ENCODE measurements around the gene NELL1. TPM values are rescaled to one million over a fixed set of nuclear protein-coding genes. Genes with fewer than 3 reads are reported as not detected.

Gene NELL1
- total RNA-seq, 2 donors from 2014 or later = 0.19 TPM; not detected in 1

DNA sequence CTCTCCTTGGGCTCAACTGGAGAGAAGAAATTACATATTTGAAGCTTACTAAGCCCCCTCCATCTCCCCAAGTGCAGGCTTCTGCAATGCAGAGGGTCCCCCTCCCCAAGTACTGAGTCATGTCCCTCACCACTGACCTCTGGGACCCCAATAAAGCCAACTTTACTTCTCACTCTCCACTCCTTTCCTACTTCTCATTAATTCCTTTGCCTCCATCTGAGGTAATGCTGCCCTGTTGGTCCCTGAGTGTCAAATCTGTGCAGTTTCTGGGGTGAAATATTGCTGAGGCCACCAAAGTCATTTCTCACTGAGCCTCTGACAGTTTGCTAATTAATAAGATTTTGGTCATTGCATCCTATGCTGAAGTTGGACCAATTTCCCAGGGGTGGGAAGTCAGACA is 101.6 kb downstream of the NELL1 start:
- TF ChIP-seq, protein P1, sequence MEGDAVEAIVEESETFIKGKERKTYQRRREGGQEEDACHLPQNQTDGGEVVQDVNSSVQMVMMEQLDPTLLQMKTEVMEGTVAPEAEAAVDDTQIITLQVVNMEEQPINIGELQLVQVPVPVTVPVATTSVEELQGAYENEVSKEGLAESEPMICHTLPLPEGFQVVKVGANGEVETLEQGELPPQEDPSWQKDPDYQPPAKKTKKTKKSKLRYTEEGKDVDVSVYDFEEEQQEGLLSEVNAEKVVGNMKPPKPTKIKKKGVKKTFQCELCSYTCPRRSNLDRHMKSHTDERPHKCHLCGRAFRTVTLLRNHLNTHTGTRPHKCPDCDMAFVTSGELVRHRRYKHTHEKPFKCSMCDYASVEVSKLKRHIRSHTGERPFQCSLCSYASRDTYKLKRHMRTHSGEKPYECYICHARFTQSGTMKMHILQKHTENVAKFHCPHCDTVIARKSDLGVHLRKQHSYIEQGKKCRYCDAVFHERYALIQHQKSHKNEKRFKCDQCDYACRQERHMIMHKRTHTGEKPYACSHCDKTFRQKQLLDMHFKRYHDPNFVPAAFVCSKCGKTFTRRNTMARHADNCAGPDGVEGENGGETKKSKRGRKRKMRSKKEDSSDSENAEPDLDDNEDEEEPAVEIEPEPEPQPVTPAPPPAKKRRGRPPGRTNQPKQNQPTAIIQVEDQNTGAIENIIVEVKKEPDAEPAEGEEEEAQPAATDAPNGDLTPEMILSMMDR (IDR thresholded peaks at IDR 0.05) = no peak
- intact Hi-C loops (cut with DNase I) = no loop called here
- H3K9me3 ChIP-seq = no peaks in the 10 kb centered on the region

GRCh38 chr11:20771681-20772080 is 102.3 kb downstream of the NELL1 start:
- H3K4me3 ChIP-seq = no peak overlapping the region
- DNase-seq = no peak
- intact Hi-C loops (cut with DNase I) = no loop called here
- H3K27me3 ChIP-seq = no peaks in the 10 kb centered on the region
- no peaks in the 10 kb centered on the region for H3K4me1 ChIP-seq
- TF ChIP-seq, protein P1 (IDR thresholded peaks at IDR 0.05) = no peak
- H3K27ac ChIP-seq = no peak overlapping the region
- no peaks in the 10 kb centered on the region for H3K9me3 ChIP-seq
- no peak overlapping the region for H3K9ac ChIP-seq (ENCODE audit: low read depth in 2 of 2, low read length in 2 of 2)
- H3K36me3 ChIP-seq = no peaks in the 10 kb centered on the region

More for the DNA sequence above, 101.6 kb downstream of the NELL1 start:
- H3K4me3 ChIP-seq = no peak overlapping the region
- no peak overlapping the region for H3K27ac ChIP-seq
- H3K27me3 ChIP-seq = no peaks in the 10 kb centered on the region
- H3K9ac ChIP-seq (ENCODE audit: low read depth in 2 of 2, low read length in 2 of 2) = no peak overlapping the region
- DNase-seq = no peak
- no peaks in the 10 kb centered on the region for H3K36me3 ChIP-seq
- H3K4me1 ChIP-seq = no peaks in the 10 kb centered on the region

GRCh38 chr11:20775331-20775730 is 105.9 kb downstream of the NELL1 start:
- no peaks in the 10 kb centered on the region for H3K9me3 ChIP-seq
- H3K27me3 ChIP-seq = no peaks in the 10 kb centered on the region
- no peak for DNase-seq
- no peak overlapping the region for H3K27ac ChIP-seq
- TF ChIP-seq, protein P1 (IDR thresholded peaks at IDR 0.05) = no peak
- H3K4me3 ChIP-seq = no peak overlapping the region
- no peaks in the 10 kb centered on the region for H3K36me3 ChIP-seq
- no peak overlapping the region for H3K9ac ChIP-seq (ENCODE audit: low read depth in 2 of 2, low read length in 2 of 2)
- intact Hi-C loops (cut with DNase I) = no loop called here
- no peaks in the 10 kb centered on the region for H3K4me1 ChIP-seq

GRCh38 chr11:20782775-20783174 is 113.4 kb downstream of the NELL1 start:
- H3K9me3 ChIP-seq = no peaks in the 10 kb centered on the region
- no peaks in the 10 kb centered on the region for H3K27me3 ChIP-seq
- TF ChIP-seq, protein P1 (IDR thresholded peaks at IDR 0.05) = no peak
- no peaks in the 10 kb centered on the region for H3K36me3 ChIP-seq
- intact Hi-C loops (cut with DNase I) = no loop called here
- H3K27ac ChIP-seq = no peak overlapping the region
- H3K4me3 ChIP-seq = no peak overlapping the region
- DNase-seq = no peak
- H3K4me1 ChIP-seq = no peaks in the 10 kb centered on the region
- no peak overlapping the region for H3K9ac ChIP-seq (ENCODE audit: low read depth in 2 of 2, low read length in 2 of 2)

GRCh38 chr11:20783220-20783619 is 113.8 kb downstream of the NELL1 start:
- no peaks in the 10 kb centered on the region for H3K36me3 ChIP-seq
- TF ChIP-seq, protein P1 (IDR thresholded peaks at IDR 0.05) = no peak
- DNase-seq = no peak
- H3K4me1 ChIP-seq = no peaks in the 10 kb centered on the region
- H3K4me3 ChIP-seq = no peak overlapping the region
- H3K9me3 ChIP-seq = no peaks in the 10 kb centered on the region
- no peak overlapping the region for H3K9ac ChIP-seq (ENCODE audit: low read depth in 2 of 2, low read length in 2 of 2)
- no peak overlapping the region for H3K27ac ChIP-seq
- no peaks in the 10 kb centered on the region for H3K27me3 ChIP-seq
- intact Hi-C loops (cut with DNase I) = no loop called here

GRCh38 chr11:20790622-20791021 is 121.2 kb downstream of the NELL1 start:
- TF ChIP-seq, protein P1 (IDR thresholded peaks at IDR 0.05) = no peak
- H3K9me3 ChIP-seq = no peaks in the 10 kb centered on the region
- no peak overlapping the region for H3K27ac ChIP-seq
- no peaks in the 10 kb centered on the region for H3K27me3 ChIP-seq
- DNase-seq = no peak
- no peak overlapping the region for H3K9ac ChIP-seq (ENCODE audit: low read depth in 2 of 2, low read length in 2 of 2)
- no peak overlapping the region for H3K4me3 ChIP-seq
- no peaks in the 10 kb centered on the region for H3K36me3 ChIP-seq
- H3K4me1 ChIP-seq = no peaks in the 10 kb centered on the region
- intact Hi-C loops (cut with DNase I) = no loop called here

Data from colonic mucosa (tissue), 4 donors.